Activated CD8-positive, alpha-beta memory T cell treated with anti-CD3 and anti-CD28 coated beads, Interleukin-2, amount 50 U/mL, for 24 hours (primary cell): ENCODE measurements around the gene TP53BP2.
"Not testable (repeated sequence)": the region's sequence is repeated elsewhere in the genome, so short reads cannot be mapped to it uniquely, and the experiment has no call there.

Experiments
- DNase-seq: peaks from one replicate; pipeline ENCODE4 v3.0.0-alpha.2; 2020; ENCODE audit errors: extremely low read depth

Gene TP53BP2

DNA sequence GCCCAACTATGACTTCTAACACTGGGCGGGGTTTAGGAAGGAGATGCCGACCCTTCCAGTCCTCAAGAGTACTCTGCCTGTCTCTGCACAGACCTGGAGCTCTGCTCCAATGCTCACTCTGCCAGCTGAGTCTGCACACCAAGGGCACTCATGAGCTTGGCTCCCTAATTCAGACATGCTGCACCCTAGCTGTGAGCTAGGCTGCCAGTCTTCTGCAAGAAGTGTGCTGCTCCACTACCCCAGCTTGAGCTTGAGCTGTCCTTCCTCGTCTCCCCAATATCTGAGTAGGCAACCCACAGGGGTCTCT lies 13.2 kb downstream of the TP53BP2 start:
- no peak for DNase-seq

DNA sequence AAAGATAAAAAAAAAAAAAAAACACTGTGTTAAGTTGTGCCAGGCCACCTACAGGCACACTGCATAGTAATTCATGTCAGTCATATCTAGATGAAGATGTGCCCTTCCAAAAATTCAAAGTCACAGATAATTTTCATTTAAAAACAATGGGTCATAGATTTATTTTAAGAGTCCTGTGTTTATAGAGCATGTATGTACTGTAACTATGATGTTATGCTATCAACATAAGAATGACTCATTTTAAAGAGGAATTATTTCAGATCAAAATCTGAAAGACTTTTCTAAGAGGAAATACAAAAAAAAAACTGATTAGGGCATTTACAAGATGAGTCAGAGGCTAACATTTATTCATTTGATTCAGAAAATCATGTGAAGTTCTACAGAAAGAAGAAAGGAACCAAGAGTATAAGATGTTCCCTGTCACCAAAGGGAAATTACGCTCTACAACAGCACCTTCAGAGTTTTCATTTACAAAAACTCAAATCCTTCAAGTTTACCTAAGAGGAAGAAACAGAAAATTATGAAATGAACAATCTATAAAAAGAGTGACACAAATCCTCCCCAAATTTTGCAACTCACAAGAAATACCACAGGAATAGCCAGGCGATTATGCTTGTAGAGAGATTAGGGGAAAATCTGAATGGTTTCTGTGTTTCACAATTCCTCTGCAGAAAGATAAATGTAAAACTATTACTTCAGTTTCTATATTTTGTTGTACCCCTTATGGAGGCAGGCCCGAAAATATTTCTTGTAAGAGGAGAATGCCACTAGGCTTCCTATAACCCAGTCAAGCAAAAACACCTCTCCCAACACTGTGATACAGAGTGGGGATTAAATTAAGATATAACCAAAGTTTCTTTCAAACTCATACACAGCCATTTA lies 13.8 kb downstream of the TP53BP2 start:
- no peak for DNase-seq

DNA sequence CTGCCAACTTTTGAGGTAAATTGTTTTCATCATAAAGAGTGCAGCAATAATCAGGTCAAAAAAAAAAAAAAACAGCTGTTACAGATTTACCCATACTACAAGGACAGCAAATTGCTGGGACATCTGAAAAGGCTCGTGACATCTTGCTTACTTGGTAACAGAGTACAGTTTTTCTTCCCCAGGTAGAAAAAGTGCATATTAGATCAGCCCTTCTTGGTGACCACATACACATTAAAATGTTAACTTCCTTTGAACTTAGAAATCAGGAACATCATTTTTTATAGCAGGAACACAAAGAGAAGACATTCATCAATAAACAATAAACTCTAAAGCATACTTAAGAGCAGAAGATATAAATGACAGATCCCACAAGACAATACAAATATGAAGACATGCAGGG lies 16.1 kb downstream of the TP53BP2 start:
- no peak for DNase-seq

DNA sequence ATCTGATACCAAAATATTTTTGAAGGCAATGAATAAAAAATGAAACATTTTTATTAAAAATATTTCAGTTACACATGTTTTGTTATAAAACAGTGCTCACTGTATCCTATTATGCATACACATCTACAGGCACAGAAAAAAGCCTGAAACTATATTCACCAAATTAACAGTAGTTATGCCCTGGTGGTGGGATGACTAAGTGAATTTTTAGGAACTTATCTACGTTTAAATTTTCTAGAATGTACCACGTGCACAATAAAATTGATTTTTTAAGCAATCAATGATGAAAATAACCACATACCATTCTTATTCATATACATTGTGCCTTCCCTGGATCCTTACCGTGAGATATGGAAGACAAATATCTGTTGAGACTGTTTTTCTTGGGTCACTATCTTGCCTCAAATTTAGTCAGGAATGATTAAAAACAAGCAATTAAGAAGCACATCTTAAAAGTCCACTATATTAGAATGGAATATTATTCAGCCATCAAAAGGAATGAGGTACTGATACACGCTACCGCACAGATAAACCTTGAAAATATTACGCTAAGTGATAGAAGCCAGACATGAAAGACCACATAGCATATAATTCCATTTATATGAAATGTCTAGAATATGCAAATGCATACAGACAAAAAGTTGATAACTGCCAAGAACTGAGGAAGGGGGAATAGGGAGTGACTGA lies 17.4 kb downstream of the TP53BP2 start:
- DNase-seq, result no peak

DNA sequence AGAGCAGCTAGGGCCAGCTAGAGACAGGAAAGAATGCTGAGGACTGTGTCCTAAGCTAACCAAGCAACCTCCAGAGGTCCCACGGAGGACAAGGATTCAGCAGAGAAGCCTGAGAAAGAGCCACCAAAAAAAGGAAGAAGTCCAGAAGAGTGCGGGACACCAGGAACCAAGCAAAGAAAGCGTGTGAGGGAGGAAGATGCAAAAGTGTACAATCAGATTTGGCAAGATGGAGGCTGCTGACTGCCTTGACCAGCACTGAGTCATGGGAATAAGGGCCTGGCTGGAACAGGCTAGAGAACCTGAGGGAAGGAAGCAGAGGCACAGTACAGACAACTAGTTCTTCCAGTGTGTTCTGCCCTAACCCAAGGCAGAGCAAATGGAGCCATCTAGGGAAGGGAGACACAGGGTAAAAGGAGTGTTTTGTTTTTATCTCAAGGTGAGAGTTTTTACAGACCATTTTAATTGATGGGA lies 18.5 kb downstream of the TP53BP2 start:
- no peak for DNase-seq

DNA sequence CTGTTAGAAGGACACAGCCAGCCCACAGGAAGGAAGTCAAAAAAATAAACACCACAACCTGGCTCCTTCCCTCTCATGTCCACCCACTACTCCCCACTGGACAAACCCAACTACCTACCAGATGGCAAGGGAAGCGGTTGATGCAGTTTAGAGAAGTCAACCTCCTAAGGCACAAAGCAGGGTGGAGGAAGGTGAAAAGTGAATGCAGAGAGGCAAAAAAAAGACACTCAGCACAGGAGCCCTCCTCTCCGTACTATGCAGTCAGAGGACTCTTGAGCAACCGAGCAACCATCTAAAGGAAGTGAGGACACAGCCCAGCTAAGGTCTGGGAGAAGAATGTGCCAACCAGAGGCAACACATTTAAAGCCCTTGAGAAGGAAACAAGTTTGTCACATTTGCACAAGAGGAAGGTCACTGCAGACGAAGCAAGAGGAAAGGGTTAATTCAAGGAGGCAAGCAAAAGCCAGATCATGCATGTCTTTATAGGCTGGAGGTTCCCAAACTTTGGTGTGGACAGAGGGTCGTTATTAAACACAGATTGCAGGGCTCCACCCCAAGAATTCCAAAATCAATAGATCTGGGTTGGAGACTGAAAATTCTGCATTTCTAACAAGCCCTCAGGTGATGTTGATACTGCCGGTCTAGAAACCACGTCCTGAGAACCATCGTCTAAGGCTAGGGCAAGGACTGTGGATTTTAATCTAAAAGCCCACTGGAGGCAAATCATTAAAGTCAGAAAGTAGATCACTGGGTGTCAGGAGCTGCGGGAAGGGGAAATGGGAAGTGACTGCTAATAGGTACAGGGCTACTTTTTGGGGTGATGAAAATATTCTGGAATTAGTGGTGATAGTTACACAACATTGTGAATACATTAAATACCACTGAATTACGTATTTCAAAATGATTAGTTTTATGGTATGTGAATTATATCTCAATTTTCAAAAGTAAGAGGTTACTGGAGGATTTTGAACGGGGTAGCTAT lies 19.7 kb downstream of the TP53BP2 start:
- DNase-seq, result no peak

DNA sequence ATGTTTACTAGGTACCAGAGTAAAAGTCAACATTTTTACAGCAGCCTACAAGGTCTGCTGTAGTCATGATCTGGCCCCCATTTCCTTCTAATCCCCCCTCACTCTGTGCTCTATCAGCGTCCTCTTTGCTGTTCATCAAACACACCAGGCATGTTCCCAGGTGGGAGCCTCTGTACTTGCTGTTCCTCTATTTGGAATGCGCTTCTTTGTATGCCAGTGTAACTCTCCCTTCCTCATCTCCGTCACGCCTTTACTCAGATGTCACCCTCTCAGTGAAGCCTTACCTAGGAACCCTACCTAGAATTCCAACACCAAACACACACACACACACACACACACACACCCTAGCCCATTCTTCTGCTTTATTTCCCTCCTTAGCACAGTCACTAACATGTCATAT lies 21.0 kb downstream of the TP53BP2 start:
- no peak for DNase-seq

DNA sequence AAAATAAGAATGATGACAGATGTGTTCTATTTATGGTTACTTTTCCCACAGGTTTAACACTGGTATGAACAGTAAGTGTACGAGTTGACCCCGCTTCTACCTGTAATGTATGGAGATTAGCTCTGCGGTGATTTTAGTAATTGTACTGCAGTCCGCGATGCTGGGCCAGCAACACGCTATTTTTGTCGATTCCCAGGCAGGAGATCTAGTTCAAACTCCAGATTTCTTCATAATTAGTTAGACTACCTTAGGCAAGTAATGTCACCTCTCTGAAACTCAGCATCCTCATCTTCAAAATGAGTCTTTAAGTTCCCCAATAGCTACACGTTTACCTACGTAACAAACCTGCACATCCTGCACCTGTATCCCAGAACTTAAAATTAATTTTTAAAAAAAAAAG lies 21.5 kb downstream of the TP53BP2 start:
- no peak for DNase-seq

DNA sequence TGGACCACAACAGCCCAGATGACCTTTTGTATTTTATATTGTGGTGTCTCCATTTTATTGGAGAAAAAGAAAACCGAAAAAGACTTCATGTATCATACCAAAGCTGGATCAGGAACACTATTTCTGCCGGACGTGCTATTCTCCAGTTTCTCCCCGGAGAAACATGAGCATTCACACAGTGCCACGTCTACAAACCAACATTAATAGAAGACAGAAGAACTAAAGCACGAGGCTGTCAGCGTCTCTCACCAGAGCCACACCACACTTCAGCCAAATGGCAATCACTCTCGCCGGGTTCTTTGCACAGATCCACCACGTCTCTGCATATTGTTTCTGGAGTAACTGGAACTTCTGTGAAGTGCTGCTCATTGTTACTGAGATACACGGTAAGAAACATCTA lies 24.8 kb downstream of the TP53BP2 start:
- no peak for DNase-seq

DNA sequence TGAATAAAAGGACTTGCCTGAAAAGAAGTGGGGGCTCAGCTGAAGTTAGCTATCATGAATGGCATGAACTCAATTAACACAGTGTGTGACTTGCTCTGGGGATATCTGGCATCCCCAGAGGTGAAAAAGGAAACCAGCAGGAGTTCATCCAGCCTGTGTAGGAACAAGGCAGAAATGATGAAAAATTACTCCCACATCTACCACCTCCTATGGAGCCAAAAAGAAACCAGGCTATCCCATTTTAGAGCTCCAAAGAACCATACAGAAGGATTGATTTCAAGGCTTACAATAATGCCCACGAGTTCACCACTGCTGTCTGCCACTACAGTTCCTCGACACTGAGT lies 25.3 kb downstream of the TP53BP2 start:
- no peak for DNase-seq

DNA sequence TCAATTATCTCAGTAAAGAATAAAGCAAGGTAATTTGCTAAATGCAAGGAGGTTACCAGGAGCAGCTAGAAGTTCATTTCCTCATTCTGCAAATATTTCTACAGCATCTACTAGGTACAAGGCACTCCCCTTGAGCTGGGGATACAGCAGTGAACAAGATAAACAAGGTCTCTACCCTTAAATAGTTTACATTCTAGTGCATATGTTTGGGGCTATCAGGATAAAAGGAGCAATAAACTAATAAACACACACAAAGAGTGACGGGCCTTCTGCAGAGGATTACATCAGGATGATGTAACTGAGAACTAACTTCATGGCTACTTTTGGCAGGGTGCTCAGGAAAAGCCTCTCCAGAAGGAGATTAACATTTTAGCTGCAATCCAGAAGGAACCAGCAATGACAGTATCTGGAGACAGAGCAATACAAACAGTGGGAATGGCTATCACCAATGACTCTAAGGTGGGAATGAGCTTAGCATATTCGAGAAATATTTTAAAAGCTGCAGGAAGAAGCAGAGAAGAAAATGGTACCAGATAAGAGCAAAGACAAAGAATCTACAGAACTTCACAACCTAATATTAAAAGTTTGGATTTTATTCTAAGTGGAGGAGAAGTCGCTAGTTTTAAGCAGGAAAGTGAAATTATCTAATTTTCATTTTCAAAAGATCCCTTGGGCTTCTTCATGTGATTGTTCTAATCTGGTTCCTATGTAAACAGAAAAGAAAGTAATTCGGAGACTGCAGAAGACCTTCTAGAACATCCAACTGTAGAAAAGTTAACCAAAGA lies 25.8 kb downstream of the TP53BP2 start:
- DNase-seq, result no peak

DNA sequence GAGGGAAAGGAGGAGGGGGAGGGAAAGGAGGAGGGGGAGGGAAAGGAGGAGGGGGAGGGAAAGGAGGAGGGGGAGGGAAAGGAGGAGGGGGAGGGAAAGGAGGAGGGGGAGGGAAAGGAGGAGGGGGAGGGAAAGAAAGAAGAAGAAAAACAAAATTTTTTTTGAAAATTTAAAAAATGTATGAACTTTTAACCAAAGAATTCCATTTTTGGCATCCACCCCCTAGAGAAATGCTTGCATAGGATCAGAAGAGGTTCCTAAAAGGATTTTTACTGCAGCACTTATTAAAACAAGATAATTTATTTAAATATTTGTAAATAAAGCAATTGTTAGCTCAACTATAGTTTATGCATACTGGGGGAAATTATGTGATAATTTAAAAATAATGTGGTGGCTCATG lies 28.5 kb downstream of the TP53BP2 start:
- not testable (repeated sequence) for DNase-seq

DNA sequence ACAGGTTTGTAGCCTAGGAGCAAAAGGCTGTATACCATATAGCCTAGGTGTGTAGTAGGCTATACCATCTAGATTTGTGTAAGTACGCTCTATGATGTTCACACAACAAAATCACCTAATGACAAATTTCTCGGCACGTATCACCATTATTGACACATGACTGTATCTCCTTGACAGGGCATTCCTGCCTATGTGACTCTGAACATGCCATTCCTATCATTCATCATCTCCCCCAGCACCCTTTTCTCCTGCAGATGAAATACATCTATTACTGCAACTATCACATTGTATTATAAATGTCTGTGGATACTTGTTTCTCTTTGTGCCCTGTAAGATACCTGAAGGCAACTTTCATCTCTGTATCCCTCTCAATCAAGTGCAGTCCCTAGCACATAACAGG lies 29.9 kb downstream of the TP53BP2 start:
- DNase-seq, result no peak

DNA sequence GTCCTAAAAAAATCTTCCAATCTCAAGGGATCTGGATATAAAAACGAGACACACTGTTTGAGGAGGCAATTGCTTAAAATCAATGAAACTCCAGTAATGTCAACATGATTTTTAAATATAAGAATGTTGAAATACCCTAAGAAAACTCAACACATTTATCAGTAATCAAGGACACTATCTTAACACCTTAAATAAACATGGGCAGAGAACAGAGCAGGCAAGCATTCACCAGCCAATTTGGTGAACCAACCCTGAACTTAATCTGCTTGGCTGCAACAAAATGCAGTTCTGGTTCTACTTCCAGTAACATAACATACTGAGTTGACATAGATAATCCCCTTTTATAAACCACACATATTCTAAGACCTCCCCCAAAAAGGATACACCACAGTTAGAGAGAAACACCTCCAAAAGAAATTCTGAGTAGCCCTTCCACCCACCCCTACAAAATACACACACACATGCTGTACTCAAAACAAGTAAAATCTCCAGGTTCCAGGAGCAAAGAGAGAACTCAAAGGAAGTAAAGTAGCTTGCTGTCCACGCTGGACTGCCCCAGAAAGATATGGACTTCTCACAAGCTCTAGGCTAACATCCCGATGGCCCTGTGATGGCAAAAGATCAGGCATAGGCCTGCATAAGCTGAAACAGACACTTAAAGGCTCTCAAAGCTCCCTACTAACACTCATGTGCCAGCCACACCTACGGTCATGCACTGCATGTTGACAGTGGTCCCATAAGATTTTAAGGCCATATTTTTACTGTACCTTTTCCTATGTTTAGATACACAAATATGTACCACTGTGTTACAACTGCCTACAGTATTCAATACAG lies 30.5 kb downstream of the TP53BP2 start:
- DNase-seq, result no peak

DNA sequence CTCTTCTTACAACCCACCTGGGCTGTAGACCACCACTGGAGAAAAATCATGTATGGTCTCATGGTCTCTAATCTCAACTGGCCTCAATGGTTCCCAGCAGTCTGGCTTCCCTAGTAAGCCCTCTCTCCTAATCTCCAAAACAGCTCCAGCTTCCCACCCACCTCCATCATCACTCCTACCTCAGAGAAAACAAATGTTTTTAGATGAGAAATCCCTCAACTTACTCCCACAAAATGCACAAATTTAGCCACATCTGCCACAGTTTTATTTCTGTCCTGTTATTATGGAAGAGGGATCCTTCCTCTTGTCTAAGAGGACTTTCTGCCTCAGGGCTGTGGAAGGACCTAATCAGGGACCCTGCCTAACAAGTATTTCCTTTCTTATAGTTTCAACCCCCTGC lies 32.1 kb downstream of the TP53BP2 start:
- DNase-seq, result no peak

DNA sequence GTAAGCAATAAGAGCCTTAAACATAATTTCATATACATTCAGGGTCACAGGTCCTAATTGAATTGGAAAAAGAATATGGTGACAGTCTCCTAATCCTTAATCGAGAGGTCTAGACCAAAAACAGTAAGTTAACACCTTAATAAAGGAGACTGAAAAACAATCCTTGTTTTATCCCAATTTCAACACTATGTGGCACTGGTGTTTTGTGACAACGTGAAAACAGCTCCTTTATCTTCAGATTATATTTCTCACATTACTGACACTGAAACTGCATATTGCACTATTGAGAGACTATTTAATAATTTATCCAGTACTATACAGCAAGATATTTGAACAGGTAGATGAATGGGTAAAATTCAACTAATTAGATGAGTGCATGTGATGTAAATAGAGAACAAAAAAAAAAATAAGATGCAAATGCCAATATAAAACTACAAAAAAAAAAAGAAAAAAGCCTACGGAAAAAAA lies 34.1 kb downstream of the TP53BP2 start:
- no peak for DNase-seq

DNA sequence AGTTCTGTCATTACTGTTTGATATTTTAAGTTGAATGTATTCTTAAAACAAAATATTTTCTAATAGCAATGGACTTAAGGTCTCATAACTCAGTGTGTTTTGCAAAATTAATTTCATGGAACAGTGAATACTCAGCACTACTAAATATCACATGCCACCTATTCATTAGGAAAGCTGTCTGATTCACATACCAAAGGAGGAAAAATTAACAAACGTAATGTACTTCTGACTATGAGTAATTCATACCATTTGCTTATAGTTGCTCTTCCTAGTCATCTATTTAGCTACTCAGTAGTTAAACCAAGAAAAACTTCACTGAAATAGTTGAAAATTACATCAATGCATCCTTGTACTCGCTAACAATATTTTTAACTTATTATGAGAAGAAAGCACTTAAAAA lies 35.2 kb downstream of the TP53BP2 start:
- no peak for DNase-seq

DNA sequence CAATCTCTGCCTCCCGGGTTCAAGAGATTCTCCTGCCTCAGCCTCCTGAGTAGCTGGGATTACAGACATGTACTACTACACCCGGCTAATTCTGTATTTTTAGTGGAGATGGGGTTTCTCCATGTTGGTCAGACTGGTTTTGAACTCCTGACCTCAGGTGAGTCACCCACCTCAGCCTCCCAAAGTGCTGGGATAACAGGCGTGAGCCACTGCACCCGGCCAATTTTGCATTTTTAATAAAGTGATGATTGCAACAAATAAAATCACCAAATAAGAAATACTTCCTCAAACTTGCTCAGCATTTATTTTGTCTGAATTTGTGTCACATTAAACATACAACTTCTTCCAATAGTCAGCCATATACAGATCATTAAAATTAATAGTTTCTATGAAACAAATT lies 35.8 kb downstream of the TP53BP2 start:
- not testable (repeated sequence) for DNase-seq

DNA sequence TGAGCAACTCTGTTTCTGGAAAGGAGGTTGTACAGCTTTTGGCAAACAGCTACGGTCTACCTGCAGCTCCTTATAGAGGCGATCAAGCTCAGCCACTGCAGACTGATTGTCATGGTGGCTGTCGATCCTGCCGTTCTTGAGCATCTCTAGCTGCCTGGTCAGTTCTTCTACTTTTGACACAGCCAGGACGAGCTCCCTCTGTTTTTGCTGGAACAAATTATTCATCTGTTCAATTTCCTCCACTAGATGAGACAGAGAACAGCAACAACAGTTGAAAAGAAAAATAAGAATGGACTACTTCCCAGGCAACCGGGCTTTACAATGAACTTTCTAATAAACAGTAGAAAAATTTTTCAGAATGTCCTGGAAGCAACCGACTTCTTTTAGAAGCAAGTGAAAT lies 42.5 kb downstream of the TP53BP2 start:
- DNase-seq, result no peak

DNA sequence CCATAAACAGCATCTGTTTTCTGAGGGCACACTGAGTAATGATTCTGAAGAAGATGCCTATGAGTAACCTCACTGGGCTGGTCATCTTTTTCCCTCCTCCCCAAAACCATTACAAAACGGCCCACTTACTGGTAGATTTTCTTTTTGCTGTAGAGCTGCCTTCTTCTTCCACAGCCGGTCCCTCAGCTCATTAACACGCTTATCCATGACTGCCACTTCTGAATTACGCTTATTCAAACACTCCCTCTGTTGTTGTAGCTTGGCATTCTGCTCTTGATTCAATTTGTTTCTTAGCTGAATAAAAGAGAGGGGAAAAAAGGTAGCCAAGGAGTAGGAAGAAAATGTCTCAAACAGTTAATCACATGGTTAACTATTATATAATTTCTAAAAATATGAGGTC lies 43.1 kb downstream of the TP53BP2 start:
- no peak for DNase-seq

DNA sequence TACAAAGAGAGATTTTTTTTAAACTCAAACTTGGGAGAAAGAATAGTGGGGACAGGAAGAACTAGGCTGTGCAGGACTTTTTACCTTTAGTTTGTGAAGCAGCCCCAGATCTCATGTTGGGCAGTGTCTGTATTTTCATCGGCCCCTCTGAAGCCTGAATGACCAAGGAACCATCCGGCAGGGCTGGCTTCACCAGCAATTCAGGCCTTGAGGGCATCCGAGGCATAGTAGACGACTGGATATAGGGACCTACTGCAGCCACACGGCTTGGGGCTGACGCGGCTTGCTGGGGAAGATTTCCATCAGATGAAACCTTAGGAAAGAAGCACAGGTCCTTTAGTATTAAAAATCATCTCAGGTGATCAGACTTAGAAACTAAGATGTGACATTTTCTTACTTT lies 43.7 kb downstream of the TP53BP2 start:
- DNase-seq, result no peak
